ENCODE results near the gene C8G.
A peak's percentile ranks its signal among the peaks of the same experiment; 100 is the strongest.

The C8G gene

GRCh38 chr9:136942112-136942880, 2.7 kb upstream of the C8G start:
- DNase-seq, result no peak

- DNase-seq, result no peak
Observed at GRCh38 chr9:136942881-136943230, 2.2 kb upstream of the C8G start.

- no peak for DNase-seq
Observed at GRCh38 chr9:136943291-136944211, 1.5 kb upstream of the C8G start.

- DNase-seq, result no peak
Observed at GRCh38 chr9:136944212-136944518, 878 bp upstream of the C8G start.

GRCh38 chr9:136945333-136946227, 537 bp downstream of the C8G start:
- DNase-seq, result no peak

- no peak for DNase-seq
Observed at GRCh38 chr9:136946228-136947027, 1.4 kb downstream of the C8G start.

- DNase-seq, result no peak
Observed at GRCh38 chr9:136947028-136947891, 2.2 kb downstream of the C8G start.

GRCh38 chr9:136947955-136948510, 3.0 kb downstream of the C8G start:
- no peak for DNase-seq

- DNase-seq, result no peak
Observed at GRCh38 chr9:136949239-136949816, 4.3 kb downstream of the C8G start.

- peak; percentile 96 for DNase-seq
Observed at GRCh38 chr9:136949817-136950655, 5.0 kb downstream of the C8G start.

GRCh38 chr9:136950656-136951276, 5.7 kb downstream of the C8G start:
- no peak for DNase-seq

- no peak for DNase-seq
Observed at GRCh38 chr9:136951541-136952320, 6.7 kb downstream of the C8G start, which contains the start of gene LCN12. LCN12 (plus strand) TSS chr9:136952273; CDS start chr9:136952328, 55 bp downstream.

GRCh38 chr9:136952321-136952850, 7.3 kb downstream of the C8G start:
- DNase-seq, result no peak

GRCh38 chr9:136952876-136953770, 8.1 kb downstream of the C8G start:
- no peak for DNase-seq

GRCh38 chr9:136953771-136954269, 8.8 kb downstream of the C8G start:
- DNase-seq, result no peak

- no peak for DNase-seq
Observed at GRCh38 chr9:136954270-136955083, 9.4 kb downstream of the C8G start.

Measured in effector CD8-positive, alpha-beta T cell (primary cell).